Mucosa of gallbladder (tissue), 1 donor: ENCODE results near the gene KCNQ1OT1. TPM values are rescaled to one million over a fixed set of nuclear protein-coding genes. Genes with fewer than 3 reads are reported as not detected.

Experiments
- DNase-seq: peaks from one replicate; pipeline ENCODE4 v3.0.0-alpha.2; 2020; ENCODE audit warnings: low spot score
- total RNA-seq: library from RNA; stranded (reverse); gene quantifications from one replicate; pipeline ENCODE4 v1.2.1, GENCODE V29; 2021
- donor health status: DM: no; HTN: no; CAD: no.

Gene KCNQ1OT1
- total RNA-seq, 1 donor from 2014 or later: 2.2 TPM

GRCh38 chr11:2721210-2721916 lies 21.6 kb upstream of the KCNQ1OT1 start:
- no peak for DNase-seq

- no peak for DNase-seq
These were observed 20.2 kb upstream of the KCNQ1OT1 start for GRCh38 chr11:2719831-2720590.

- no peak for DNase-seq
These were observed 19.1 kb upstream of the KCNQ1OT1 start for GRCh38 chr11:2718817-2719438.

- no peak for DNase-seq
These were observed 17.9 kb upstream of the KCNQ1OT1 start for GRCh38 chr11:2717561-2718325.

- DNase-seq: no peak
These were observed 16.7 kb upstream of the KCNQ1OT1 start for GRCh38 chr11:2716376-2717095.

- DNase-seq: no peak
These were observed 16.0 kb upstream of the KCNQ1OT1 start for GRCh38 chr11:2715716-2716350.

GRCh38 chr11:2714871-2715270 lies 15.1 kb upstream of the KCNQ1OT1 start:
- DNase-seq: no peak

GRCh38 chr11:2714463-2714800 lies 14.6 kb upstream of the KCNQ1OT1 start:
- no peak for DNase-seq

GRCh38 chr11:2713661-2714462 lies 14.1 kb upstream of the KCNQ1OT1 start:
- no peak for DNase-seq

GRCh38 chr11:2713094-2713493 lies 13.3 kb upstream of the KCNQ1OT1 start:
- DNase-seq: no peak

GRCh38 chr11:2711161-2711560 lies 11.4 kb upstream of the KCNQ1OT1 start:
- DNase-seq: no peak

GRCh38 chr11:2709429-2709828 lies 9.6 kb upstream of the KCNQ1OT1 start:
- peak; percentile 63 for DNase-seq

- DNase-seq: peak; percentile 35
These were observed 9.0 kb upstream of the KCNQ1OT1 start for GRCh38 chr11:2708757-2709281.

GRCh38 chr11:2708151-2708581 lies 8.4 kb upstream of the KCNQ1OT1 start:
- DNase-seq: peak; percentile 38

- no peak for DNase-seq
These were observed 7.9 kb upstream of the KCNQ1OT1 start for GRCh38 chr11:2707736-2708135.

GRCh38 chr11:2706321-2706720 lies 6.5 kb upstream of the KCNQ1OT1 start:
- DNase-seq: no peak

- no peak for DNase-seq
These were observed 5.3 kb upstream of the KCNQ1OT1 start for GRCh38 chr11:2704896-2705606.

GRCh38 chr11:2704356-2704755 lies 4.6 kb upstream of the KCNQ1OT1 start:
- DNase-seq: no peak
